Activated CD4-positive, alpha-beta T cell treated with anti-CD3 and anti-CD28 coated beads, Interleukin-2, amount 50 U/mL, for 24 hours (primary cell): ENCODE data around the gene ITPRID1.

Experiments
- DNase-seq, 2 donors: peaks; one replicate each; pipeline ENCODE4 v3.0.0-alpha.2; 2020; ENCODE audit warnings: low read depth in 1 of 2, low spot score in 1 of 2

ITPRID1 gene

DNA sequence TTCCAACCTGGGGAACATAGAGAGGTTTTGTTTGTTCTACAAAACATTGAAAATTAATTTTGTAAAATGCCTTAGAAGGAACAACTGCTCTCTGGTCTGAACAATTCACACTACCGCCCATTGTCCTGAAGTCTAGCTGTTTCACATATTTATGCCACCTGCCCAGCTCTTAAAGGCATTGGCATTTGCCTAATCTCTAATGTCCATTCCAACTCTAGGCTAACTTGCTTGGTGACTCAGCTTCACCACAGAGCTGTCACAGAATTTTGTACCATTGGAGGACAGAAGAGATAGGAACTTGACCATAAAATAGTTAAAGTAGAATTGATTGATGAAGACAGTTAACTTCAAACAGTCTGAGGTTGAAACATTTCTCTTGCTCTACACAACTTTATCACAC, 119.6 kb downstream of the ITPRID1 start:
- DNase-seq: no peak

DNA sequence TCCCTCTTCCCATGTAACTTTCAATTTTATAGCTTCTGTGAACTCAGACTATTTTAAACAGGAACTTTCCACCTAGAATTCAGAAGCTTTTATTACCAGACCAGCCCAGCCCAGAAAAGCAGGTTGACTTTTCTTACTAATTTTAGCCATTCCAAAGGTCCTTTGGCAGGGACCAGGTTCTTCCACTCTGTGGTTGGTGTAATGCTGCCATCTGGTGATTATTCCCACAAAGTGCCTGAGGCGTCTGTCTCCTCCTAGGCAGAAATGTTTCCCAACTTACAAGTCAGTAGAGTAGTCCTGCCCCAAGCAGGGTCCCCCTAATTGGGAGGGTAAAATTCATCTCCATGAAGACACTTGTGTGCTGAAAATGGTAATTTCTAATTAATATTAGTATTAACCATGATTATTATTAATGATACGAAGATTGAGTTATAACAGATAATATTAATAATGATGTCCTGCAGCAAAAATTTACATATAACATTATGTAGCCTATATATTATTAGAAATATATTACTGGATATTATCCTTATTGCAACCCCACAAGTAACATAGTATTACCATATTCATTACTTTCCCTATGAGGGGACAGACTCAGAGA, 120.1 kb downstream of the ITPRID1 start:
- DNase-seq: no peak

DNA sequence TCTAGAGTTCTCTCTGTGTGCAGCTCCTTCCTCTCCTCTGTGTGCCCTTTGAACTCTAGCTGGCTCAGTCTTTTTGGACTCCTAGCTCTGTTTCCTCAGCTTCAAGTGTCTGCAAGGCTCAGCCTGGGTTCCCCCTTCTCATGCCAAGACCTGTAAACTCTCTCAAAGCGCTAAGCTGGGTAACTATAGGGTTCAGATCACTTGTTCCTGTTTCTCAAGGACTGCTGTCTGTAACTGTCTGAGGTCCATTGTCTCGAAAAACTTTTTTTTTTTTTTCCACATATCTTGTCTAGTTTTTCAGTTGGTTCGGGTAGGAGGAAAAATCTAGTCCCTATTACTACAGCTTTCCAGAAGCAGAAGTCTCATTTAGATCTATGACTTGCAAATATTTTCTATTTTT, 126.5 kb downstream of the ITPRID1 start:
- DNase-seq: no peak

DNA sequence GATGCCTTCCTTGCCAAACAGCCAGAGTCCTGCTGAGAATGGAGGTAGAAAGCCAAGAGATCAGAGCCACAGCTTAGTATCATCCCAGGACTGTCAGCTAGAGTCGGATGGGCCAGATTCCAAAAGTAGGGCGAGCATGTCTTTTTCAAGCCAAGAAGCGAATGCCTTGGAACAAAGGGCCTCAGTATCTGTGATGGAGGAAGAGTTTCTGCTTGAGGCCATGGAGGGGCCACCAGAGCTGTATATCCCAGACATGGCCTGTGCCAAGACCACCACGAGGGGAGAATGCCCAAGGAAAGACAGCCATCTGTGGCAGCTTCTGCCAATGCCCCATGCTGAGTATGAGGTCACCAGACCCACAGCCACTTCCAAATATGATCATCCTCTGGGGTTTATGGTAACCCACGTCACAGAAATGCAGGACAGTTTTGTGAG, 128.8 kb downstream of the ITPRID1 start:
- DNase-seq: no peak

DNA sequence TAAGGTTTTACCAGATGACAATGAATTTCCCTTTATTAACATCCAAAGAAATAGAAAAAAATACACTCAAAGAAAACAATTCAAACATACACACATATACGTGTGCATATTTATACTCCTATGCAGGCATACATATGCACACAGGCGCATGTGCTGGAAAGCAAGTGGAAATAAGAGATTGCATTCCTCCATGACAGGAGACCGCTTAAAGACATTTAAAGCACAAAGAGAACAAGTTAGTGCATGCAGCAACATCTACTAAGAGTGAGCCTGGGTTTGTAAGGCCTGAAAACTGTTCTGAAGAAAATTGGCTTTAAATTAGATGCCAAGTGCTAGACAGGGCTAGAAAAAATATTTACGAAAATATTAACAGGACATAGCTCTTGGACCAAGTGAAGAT, 133.1 kb downstream of the ITPRID1 start:
- no peak for DNase-seq

DNA sequence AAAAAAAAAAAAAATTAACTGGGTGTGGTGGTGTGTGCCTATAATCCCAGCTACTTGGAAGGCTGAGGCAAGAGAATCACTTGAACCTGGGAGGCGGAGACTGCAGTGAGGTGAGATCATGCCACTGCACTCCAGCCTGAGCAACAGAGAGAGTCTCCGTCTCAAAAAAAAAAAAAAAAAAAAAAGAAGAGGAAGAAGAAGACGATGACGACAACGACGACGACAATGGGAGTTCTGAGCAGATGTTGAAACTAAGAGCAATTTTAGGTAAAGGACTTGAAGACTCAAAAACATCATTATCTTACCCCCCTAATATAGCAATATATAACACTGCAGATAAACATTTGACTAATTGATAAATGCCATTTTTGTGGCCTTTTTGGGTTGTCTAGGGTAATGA, 133.6 kb downstream of the ITPRID1 start:
- DNase-seq: no peak

DNA sequence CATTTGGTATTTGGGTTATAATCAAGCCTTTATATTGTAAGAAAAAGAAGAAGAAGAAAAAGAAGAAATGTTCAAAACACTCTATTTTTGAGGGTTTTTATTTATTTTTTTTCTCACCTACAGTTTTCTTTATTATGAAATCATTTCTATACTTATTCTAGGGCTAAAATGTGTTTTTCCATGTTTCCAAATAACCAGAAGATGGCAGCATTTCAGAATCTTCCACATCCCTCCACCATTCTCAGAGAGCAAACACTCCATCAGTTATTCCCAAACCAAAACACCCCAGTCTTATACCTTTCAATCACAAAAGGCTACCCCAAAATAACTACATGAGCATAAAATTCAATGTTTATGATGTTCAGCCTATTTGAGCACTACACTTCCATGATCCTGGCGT, 134.4 kb downstream of the ITPRID1 start:
- no peak for DNase-seq

DNA sequence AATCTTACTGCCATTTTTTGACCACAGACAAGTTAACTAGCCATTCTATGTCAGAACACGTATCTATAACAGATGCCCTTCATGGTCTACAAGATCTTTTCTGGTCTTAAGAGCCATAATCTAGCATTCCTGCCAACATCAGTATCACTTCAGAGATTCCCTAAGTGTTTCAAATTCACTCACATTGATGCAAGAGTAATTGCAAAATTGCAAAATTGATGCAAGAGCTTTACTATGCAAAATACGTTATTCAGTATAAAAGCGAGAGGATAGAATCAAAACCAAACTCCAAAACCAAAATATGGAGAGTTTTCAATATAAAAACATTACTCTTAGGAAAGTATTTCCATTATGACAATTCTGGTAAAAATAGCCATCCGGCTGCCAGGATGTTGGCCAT, 135.0 kb downstream of the ITPRID1 start:
- no peak for DNase-seq

DNA sequence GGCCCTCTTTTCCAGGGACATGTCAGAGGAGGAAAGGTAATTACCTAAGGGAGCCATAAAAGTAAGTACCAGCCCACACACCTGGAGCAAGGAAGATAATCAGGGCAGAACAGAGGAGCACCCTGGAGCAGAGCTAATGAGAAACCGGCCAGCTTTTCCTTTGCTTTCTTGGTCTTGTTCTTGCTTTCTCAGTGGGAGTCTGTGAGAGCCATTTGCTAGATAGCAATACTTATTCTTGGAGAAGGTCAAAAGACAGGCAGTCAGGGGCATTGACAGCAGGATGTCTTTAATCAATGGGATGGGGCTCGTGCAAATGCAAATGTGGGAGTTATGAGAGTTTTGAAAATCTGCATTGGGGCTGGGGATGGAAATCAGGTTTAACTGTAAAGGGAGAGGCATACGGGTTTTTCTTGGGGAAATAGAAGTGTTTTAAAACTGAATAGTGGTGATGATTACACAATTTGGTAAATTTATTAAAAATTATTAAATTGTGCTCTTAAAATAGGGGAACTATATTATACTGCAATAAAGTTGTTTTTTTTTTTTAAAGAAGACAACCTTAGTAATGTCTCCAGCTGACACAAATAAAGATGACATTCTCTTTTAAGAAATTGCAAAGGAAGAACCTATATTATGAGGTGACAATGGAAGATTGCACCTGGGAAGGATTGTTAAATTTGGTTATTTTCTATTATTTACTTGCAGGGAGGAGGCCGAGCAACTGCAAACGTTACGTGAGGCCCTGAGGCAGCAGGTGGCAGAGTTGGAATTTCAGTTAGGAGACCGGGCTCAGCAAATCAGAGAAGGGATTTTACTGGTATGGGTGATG, 137.6 kb downstream of the ITPRID1 start:
- DNase-seq: no peak

DNA sequence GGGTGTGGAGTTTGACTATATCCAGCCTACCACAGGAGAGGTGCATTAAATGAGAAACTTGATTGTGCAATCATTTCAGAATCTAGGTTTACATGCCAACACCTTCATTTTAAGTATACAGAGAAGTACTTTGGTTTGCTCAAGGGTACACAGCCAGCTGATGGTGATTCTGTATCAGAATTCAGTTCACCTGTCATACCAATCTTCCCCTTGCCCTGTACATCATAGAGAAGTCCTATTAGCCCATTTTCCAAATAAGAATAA, 138.1 kb downstream of the ITPRID1 start:
- no peak for DNase-seq

DNA sequence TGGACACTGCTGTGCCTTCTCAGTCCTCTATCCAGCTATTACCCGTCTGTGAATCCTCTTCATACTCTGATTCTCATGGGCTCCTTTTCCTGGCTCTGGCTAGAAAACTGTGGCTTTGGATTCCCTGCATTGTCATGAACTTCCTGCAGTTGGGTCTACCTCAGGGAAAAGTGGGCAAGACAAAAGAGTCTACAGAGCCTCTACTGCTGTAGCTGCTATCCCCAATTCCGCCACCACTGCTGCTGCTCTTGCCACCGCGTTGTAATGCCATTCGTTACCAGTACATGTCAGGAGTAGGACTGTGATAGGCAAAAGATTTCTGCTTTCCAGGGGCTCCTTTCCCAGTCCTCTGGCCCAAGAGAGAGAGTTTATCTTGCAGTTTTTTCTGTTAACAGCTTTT, 149.2 kb downstream of the ITPRID1 start:
- no peak for DNase-seq

DNA sequence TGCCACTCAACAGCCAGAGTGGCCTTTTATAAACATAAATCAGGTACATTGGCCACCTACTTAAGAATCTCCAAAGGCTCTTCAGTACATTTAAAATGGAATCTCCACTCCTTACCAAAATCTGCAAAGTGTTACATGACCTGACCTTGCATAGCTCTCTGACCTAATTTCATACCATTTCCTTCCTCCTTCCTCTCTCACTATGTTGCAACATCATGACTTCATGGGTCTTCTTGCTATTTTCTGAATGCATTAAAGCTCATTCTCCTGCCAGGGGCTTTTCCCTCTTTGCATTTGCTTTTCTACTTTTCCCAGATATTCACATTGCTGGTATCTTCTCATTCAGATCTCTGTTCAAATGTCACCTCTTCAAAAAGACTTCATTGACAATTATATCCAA, 151.0 kb downstream of the ITPRID1 start:
- no peak for DNase-seq

DNA sequence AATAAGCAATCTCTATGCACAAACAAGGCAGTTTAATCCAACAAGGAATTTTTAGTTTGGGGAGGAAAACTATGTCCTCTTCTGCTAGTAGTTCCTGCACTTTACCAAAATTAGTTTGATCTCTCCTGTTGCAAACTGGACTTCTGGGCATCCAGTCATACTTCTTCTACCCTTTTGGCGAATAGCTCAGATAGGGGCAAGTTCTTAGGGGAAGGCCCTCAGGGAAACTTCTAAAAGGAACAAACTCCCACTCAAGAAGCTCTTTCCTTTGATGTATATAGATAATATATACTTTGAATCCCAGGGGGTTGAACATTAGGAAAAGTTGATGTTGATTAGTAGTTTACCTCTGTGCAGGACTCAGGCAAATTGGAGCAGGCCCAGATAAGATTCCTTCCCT, 151.7 kb downstream of the ITPRID1 start:
- no peak for DNase-seq

DNA sequence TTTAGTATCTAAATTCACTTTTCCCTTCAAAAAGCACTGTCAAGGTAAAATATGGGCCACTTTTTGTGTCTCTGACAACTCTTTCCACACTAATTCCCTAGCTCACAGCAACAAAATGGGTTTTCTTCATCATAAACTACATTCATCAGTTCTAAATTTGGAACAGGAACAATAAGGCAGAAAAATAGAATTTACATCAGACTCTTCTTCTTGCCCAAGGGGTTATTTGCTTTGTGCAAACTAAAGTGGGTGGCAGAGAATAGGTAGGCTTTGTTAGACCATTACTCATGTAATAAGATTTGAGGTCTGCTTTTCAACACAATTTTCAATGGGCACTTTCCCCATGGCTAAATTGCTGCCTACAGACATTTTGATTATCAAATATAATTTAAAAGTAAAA, 155.6 kb downstream of the ITPRID1 start:
- DNase-seq: no peak

DNA sequence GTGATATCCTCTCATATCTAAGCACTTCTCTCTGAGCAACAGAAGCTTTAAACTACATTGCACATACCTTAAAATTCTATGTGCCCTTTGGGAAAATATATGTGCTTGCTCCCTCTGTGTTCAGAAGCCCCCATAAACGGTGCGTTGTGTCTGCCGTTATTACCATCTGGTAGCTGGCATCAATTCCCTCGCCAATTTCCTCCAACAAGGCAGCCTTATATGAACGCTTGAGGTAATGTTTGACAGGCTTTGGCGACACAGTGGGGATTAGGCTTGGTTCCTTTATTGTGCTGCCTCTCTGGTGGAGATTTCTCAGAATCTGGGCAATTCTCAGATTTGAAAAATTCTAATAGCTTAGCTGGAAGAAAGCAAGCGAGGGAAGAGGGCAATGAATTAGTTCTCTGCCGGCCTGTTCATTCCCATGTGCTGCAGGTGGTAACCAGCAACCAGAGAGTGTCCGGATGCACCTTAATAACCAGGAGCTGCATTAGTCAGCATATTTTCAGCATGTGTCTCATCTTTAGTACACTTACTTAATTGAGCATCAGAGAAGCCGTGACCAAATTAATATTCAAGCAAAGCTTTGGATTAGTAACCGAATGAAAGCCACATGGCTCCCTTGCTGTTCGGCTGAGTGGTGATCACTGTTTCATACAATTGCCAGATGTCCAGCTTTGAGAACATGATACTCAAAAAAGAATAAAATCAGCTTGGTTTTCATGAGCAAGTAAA, 165.8 kb downstream of the ITPRID1 start:
- no peak for DNase-seq

DNA sequence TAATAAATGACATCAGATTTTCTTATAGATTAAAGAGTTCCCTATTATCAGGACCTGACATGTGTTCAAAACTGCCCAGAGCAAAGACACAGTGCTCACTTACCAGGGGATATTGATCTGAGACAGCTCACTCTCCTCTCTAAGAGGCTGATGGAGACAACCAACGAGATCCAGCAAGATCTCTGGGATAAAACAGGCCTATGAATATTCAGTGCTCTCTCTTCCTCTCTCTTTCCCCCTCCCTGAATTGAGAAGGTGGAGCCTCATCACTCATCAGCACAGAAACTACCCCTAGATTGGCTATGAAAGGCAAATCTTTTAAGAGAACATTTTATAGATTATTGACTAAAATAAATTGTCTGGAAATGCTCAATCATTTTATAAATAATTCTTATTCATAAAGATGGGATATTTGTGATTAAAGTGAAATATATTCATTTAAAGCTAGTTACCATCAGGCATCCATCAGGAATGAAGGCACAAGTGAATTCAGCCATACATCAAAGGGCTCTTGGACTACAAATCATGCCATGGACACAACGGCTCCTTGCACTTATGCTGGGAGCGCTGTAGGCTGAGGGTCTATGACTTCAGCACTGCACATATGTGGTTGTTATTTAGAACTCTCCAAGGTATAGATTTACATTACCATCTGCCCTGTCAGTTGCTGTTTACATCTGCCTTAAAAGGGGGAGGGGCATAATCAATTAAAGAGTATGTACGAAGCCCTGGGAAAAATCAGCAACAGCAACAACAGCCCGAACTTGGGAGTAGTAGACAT, 169.7 kb downstream of the ITPRID1 start:
- DNase-seq: no peak

DNA sequence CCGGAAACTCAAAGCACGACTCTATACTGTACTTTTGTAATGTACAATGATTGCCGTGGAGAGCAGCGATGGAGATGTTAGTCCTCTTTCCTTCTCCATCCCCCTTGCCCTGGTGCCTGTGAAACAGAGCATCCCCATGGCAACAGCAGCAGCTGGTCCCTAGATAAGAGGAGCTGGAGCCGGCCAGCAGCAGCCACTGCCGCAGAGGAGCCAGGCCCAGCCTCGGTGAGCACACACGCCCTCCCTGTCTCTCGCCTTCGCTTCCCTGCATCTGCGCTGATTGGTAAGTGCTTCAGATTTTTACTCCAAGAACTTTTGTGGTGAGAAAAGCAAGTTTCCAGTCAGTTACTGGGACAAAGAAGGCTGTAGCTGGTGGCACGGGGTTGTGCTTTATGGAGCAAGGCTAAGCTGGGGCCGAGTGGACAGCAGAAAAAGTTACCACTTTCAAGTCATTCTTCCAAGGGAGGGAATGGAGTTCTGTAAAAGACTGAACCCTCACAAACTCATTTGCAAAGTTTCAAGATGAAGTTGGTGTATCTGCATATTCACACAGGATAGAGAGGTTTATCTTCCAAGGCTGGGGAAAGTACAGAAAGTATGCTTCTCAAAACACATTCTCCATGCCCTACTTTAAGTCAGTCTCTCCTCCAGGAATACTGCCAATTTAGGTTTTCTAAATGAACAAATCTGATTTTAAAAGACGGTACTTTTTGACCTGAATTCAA, 173.3 kb downstream of the ITPRID1 start, which contains the start of gene PPP1R17:
TSS of gene PPP1R17 (plus strand) at position 192 of the 725 bp plus-strand sequence. CDS start 5,227 bp downstream, outside the sequence.
- no peak for DNase-seq

DNA sequence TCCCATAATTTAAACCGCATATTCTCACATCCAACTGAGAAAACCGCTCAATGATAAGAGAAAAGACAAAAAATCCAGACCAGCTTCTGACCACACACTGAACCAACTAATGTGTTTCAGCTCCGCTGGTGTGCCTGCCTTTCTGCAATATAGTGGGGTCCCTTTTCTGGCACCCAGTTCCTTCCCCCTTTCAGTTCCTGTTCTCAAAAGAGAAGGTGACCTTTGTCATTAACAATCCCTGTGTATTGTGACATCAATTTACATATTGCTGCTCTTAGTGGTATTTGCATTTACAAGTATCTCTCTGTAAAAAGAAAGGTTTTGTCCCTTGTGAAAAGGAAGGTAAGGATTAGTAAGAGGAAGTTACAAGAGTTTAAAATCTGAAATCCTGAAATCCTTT, 174.5 kb downstream of the ITPRID1 start:
- DNase-seq: no peak

DNA sequence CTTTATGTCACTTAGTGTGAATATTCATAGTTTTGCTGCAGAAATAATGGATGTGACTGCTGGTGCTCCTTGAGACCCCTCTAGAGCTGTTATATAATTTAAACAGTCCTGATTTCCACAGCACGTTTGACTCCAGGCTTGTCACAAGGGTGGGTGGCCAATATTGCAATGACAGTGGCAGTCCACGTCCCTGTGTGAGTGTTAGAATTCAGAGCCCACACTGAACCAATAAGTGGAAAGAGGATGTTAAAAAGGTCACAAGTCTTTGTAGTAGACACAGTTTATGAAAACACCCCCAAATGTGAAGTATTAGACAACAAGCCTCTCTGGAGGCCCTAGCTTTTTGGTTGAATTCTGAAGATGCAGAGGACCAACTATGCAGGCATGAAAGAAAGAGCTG, 175.1 kb downstream of the ITPRID1 start:
- DNase-seq: no peak

DNA sequence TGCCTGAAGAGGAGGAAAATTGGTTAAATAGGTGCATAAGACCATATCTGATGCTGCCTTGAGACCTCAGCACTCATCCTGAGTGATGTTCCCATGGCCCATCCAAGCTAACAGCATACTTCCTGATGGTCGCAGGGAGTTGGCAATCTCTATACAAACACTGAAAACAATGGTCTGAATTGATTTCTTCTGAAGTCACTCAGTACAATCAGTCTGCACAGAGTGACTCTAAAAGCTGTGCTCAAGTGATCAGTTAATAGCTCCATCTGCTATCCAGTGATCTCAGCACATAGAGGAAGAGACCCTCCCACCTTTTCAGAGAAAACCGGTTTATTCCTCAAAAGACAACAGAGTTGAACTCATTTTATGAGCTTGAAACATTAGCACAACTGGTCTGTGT, 177.0 kb downstream of the ITPRID1 start:
- DNase-seq: no peak

DNA sequence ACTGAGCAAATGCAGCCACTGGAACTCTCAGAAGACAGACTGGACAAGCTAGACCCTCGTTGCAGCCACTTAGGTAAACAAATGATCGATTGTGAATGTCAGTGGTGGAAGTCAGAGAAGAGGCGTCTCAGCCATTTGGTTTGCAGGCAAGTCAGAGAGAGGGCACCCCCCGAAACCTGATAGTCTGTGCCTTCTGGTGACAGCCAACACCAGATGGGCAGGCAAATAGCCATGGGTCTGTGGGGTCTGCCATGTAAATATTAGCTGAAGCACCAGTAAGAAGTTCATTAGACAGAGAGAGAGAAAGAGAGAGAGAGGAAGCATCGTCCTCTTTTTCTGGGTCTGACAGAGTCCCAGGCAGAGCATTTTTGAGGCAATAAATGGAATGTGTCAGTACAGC, 178.6 kb downstream of the ITPRID1 start:
- no peak for DNase-seq
